GM18858 (cell line): ENCODE results near the gene P2RX4.
"Not testable (repeated sequence)": the region's sequence is repeated elsewhere in the genome, so short reads cannot be mapped to it uniquely, and the experiment has no call there.

ENCODE experiments used
- ATAC-seq: cut with Tn5 transposase; IDR thresholded peaks from one replicate; pipeline ENCODE4 v1.9.1; 2021; ENCODE audit not compliant: unreplicated experiment

Gene P2RX4

DNA sequence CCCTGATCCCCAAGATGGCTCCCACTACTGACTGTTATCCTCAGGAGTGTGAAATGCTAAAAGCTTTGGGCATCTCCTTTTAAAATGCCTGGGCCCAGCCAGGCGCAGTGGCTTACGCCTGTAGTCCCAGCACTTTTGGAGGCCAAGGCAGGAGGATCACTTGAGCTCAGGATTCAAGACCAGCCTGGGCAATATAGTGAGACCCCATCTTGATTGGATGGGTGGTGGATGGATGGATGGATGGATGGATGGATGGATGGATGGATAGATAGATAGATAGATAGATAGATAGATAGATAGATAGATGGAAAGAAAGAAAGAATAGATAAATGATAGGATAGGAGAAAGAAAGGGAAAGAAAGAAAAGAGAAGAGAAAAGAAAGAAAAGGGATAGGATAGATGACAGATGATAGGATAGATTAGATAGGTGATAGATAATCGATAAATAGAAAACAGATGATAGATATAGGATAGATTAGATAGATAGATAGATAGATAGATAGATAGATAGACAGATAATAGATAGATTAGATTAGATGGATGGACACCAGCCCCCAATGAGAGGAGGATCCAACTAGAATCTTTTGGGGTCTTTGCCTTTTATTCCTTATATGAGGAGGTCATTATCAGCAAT is 9.5 kb downstream of the P2RX4 start:
- ATAC-seq: no peak

DNA sequence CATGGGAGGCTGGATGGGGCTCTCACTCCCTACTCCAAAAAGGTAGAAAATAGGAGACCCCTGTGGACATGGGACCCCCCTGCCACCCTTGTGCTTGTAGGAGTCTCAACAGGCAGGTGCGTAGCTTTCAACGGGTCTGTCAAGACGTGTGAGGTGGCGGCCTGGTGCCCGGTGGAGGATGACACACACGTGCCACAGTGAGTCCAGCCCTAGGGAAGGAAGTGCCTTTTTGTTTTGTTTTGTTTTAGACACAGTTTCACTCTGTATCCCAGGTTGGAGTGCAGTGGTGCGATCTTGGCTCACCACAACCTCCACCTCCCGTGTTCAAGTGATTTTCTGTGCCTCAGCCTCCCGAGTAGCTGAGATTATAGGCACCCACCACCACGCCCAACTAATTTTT is 12.9 kb downstream of the P2RX4 start:
- no peak for ATAC-seq

DNA sequence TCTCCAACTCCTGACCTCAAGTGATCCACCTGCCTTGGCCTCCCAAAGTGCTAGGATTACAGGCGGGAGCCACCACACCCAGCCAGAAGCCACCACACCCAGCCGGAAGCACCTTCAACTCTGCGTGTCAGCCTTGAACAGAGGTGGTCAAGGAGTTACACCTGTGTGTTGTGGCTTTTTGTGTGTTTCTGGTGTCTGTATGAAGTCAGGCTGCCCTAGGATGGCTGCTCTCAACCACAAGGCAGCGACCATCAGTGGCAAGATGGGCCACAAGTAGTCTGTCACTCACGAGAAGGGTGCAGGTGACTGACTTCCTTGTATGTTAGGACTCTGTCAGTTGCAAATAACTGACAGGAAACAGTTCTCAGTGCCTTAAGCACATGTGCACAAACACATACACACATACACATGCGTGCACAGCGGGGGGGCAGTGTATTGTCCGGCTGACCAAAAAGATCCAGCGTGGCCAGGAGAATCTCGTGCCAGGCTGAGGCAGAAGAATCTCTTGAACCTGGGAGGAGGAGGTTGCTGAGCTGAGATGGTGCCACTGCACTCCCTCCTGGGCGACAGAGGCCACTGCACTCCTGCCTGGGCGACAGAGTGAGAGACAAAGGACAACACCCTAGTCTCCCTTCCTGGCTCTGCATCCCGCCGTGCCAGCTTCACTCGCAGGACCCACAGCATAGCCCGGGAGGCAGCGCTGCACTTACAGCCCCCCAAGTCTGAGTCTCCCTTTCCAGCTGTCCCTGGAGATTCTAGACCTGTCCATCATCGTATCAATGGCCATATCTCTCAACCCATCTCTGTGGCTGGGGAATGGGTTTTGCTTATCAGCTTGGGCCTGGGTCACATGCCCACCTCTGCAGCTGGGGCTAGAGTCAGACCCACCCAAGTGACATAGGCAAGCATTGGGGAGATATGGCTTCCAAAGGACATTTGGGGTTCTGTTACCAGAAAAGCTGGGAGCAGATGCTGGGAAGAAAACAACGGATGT is 13.7 kb downstream of the P2RX4 start:
- no peak for ATAC-seq

DNA sequence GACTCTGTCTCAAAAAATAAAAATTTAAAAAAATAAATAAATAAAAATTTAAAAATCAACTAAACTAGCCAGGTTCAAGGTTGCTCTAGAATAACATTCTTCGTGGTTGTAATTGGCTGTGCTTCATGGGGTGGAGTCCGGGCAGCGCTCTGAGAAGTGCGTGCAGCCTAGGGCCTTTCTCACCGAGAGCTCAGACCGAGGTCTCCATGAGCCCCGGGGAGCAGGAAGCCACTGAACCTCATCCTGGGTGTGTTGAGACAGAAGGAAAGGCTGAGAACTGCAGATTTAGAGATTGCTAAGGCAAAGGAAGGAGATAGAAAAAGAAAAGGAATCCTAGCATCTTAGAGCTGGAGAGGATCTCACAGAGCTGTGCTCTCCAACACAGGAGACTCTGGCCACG is 14.7 kb downstream of the P2RX4 start:
- no peak for ATAC-seq

DNA sequence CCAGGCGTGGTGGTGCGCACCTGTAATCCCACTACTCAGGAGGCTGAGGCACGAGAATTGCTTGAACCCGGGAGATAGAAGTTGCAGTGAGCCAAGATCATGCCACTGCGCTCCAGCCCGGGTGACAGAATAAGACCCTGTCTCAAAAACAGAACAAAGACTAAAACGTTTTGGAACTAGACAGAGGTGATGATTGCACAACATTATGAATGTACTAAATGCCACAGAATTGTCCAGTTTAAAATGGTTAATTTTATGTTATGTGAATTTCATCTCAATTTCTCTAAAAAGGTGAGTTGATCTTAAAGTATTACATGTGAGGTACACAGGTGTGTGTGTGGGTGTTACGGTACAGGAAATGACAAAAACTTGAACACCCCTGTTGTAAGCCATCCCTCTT is 16.5 kb downstream of the P2RX4 start:
- no peak for ATAC-seq

DNA sequence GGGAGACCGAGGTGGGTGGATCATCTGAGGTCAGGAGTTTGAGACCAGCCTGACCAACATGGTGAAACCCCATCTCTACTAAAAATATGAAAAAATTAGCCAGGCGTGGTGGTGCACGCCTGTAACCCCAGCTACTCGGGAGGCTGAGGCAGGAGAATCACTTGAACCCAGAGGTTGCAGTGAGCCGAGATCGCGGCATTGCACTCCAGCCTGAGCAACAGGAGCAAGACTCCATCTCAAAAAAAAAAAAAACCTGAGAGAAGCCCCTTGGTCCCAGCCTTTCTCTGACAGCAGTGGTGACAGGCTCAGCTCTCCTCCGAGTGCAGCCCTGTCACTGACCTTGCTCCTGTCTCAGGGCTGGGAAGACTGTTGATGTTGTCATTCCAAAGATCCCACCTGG is 16.9 kb downstream of the P2RX4 start:
- not testable (repeated sequence) for ATAC-seq

DNA sequence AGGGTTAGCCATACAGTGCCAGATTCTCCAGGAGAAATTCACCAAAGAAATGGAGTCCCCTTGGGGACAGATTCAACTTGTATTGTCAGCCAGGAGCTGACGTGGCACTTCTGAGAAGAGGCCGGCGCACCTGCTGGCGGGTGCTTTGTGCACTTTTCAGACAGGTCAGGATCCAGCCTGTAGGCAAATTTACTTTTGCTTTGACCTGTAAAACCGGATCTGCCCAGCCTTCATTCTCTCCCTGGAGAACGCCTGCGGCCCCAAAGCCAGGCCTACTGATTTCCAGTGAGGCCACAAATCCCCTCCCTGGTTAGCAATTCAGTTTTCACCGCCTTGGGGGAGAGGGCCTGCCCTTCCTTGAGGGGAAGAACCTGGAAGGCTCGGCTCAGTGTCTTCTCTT is 17.4 kb downstream of the P2RX4 start:
- no peak for ATAC-seq

DNA sequence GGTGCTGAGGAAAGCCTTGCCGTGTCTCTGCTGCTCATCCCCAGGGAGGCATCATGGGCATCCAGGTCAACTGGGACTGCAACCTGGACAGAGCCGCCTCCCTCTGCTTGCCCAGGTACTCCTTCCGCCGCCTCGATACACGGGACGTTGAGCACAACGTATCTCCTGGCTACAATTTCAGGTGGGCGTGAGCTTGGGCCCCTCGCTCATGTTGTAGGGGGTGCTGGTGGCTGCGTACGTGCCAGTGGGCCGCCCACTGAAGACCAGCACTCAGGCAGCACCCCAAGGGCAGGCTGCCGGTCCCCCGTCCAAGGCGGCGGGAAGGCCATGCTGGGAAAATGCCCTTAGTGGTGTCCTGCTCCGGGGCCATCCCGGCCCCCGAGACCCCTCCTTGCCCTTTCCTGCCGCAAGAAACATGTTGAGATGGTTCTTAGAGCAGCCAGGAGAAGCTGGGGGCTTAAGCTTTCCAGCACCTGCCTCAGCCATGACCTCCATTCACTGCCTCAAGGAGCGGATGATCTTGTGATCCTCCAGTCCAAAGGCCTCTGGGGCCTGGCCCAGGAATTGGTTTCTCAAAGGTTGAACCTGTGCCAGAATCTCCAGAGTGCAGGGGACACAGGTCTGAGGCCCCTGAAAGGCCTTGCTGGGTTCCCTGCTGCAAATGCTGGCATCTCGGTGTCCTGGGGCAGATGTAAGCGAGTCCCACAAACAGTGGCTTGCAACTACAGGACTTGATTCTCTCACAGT is 19.2 kb downstream of the P2RX4 start:
- no peak for ATAC-seq

DNA sequence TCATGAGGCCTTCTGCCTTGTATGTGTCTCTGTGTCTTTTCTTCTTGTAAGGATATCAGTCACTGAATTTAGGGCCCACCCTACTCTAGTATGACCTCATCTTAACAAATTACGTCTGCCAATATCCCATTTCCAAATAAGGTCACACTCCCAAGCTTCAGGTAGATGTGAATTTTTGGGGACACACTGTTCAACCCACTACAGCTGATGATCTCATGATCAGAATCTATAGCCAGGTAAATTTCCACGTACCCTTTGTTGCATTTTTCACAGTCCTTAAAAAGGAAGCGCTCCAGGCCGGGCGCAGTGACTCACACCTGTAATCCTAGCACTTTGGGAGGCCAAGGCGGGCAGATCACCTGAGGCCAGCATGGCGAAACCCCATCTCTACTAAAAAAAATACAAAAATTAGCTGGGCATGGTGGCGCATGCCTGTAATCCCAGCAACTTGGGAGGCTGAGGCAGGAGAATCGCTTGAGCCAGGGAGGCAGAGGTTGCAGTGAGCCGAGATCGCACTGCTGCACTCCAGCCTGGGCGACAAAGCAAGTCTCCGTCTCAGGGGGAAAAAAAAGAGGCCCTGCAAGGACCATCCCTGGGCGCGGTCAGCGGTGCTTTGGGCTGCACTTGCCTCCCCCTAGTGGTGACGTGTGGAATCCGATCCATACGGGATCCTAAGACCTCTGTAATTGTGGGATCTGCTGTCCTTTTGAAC is 20.1 kb downstream of the P2RX4 start:
- ATAC-seq: not testable (repeated sequence)

DNA sequence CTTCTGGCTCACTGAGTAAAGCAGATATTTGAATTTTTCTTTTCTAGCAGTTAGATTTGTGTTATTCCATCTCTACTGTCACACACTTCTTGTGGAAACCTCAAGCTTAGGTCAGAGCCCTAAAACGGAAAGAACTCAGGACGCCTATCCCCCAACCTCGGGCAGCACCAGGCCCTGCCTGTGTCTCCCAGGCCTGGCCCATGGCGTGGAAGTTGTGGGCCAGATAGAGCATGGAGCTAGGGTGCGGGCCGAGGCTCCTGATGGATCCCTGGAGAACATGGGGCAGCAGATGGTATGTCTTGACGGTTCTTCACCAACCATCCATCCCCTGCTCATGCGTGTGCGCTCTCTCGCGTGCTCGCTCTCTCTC is 20.6 kb downstream of the P2RX4 start:
- ATAC-seq: no peak

DNA sequence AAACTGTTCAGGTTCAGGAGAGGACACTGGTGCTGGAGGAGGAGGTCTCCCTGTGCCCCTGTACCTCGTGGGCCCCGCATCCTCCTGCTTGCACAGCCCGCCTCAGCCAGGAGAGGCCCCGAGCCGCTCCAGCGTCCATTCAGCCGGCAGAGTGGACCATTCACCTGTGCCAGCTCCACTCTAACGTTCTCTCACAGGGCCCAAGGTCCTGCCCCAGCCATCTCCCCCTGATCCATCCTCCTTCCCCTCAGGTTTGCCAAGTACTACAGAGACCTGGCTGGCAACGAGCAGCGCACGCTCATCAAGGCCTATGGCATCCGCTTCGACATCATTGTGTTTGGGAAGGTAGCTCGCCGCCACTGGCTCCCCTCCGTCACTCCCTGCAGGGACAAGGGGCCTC is 22.2 kb downstream of the P2RX4 start:
- no peak for ATAC-seq

DNA sequence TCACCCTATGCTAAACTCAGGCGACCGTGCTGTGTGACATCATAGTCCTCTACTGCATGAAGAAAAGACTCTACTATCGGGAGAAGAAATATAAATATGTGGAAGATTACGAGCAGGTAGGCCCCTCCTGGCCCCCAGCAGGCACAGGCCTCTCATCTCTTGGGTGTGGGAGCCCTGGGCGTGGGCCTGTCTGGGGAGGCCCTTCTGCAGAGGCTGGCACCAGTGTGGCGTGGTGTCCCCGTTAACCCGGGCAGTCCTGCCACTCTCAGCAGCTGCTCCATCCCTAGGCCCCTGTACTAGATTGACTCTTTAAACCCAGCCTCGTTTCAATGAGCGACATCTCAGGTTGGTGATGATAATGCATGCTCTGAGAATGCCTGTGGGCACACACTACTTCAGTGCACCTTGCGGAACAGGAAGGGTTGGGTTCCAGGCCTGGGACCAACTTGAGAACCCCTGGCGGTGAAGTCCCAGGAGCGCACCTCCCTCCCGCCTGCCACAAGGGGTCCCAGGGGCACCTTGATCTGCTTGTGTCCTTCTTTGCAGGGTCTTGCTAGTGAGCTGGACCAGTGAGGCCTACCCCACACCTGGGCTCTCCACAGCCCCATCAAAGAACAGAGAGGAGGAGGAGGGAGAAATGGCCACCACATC is 23.2 kb downstream of the P2RX4 start:
- ATAC-seq: no peak

DNA sequence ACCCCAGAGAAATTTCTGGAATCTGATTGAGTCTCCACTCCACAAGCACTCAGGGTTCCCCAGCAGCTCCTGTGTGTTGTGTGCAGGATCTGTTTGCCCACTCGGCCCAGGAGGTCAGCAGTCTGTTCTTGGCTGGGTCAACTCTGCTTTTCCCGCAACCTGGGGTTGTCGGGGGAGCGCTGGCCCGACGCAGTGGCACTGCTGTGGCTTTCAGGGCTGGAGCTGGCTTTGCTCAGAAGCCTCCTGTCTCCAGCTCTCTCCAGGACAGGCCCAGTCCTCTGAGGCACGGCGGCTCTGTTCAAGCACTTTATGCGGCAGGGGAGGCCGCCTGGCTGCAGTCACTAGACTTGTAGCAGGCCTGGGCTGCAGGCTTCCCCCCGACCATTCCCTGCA is 23.7 kb downstream of the P2RX4 start:
- no peak for ATAC-seq

DNA sequence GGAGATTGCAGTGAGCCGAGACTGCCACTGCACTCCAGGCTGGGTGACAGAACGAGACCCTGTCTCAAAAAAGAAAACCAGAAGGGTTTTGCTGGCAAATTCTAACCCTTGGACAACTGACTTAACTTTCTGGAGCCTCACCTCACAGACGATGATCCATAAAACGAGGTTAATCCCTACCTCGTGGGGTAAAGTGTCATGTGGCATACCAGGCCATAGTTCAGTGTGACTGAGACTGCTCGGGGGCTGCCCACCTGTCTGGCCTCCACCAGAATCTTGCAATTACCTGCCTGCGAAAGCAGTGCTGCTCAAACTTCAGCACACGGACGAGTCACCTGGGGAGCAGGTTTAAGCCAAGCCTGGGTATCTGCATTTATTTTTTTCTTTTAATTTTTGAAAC is 26.8 kb downstream of the P2RX4 start:
- ATAC-seq: no peak

DNA sequence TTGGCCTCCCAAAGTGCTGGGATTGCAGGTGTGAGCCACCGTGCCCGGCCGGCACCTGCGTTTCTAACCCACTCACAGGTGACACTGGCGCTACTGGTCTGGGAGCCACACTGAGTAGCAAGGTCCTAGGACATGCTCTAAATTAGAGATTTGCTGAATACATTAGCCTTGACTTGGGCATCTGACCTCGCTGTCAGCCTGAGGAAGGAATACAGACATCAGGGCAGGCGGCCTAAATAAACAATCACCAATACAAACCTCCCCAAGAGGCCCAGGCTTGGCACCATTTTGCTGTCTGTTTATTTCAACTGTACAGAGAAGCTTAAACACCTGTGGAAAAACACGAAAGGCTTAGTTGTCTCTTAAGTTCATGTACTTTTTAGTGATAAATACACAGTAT is 27.5 kb downstream of the P2RX4 start:
- no peak for ATAC-seq

DNA sequence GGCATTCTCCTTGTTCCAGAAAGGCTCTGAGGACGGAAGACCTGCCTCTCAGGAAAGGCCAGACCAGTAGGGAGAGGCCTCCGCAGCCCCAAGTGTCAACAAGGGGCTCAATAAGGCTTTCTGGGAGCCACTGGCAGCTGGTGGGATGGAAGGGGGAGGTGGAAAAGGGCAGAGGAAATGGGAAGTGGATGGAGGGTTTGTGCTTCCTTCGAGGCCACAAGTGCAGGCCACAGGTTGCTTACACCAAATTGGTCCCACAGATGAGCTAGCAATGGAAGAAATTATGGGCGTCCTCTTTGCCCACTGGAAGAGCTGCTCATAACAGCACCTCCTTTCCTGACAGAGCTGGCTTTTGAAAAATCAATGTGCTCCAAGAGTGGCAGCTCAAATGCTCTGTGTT is 28.2 kb downstream of the P2RX4 start:
- ATAC-seq: no peak

DNA sequence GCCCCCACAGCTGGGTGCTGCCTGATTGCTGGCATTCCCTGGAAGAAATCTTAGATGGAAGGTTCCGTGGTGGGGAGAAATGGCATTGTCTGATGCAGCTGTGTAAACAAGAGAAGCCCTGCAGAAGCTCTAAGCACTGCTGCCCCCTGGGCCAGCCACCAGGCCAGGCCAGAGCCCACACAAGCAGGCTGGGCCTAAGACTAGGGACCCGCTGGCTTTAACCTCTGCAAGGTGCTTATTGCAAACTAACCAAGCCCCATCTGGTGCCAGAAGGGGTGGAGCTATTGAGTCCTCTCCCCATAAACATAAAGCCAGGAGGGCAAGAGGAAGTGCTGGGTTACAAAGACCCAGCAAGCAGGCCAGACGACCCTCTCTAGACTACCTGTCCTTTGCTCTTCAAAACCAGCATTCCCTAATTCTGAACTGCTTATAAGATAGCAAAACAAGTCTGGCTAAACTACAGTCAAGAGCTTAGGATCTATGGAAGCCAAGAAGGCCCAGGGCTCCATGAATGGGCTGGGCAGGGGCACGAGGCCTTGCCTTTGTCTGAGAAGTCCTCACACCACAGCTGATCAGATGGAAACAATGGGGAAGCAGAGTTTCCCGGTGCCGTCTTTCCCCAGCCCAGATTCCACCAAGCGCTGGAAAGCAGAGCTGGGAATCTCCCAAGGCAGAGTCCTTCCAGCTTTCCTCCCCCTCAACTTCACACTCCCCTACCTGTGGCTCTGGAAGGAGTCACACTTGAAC is 28.8 kb downstream of the P2RX4 start:
- no peak for ATAC-seq

DNA sequence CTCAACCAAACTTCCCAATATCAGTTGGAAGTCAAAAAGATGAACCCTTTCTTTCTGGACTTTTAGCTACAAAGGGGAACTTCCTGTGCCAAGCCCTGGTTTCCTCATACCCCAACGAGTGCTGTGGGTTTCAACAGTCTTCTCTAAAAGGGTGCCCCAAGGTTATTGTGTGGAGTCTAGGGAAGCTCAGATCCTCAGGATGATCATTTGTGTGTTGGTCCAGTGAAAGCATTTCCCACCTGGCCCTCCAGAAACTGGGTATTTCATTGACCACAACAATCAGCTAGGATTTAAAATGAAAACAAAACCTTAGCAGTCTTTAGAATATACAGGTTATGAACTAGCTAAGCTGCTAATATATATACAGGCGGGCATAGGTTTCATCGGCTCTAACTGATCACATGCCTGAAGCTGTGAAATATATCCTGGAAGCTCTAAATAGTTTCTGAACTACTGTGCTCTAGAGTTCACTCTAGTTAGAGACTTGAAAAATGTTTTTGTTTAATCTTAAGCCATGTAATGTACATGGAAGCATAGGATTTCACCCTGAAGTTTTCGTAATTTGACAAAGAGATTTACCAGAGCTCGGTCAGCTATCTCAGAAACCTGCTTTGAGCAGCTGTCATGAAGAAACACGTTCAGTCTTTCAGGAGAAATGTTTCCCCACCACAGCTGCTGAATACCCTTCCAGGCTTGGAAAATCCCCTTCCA is 29.6 kb downstream of the P2RX4 start:
- ATAC-seq: no peak

DNA sequence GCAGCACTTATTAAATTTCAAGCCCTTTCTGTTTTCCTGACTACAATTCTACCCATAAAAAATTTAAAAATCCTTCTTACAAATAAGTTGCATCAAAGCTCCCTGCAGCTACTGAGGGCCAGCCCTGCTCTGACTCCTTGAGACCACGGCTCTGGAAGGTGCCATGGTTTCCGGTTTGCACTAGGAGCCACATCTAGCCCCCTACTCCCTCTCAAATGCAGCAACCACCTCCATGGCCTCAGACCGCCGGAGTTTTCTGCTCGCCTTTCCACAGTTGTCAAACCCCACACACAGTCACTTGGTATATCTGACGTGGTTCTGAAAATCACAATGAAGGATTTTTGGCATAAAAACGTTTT is 30.1 kb downstream of the P2RX4 start:
- ATAC-seq: no peak
